Stomach (tissue), 9 donors: ENCODE measurements around the gene DDX5. TPM values are rescaled to one million over a fixed set of nuclear protein-coding genes. Genes with fewer than 3 reads are reported as not detected.
A peak's percentile ranks its signal among the peaks of the same experiment; 100 is the strongest.
"Not testable (repeated sequence)": the region's sequence is repeated elsewhere in the genome, so short reads cannot be mapped to it uniquely, and the experiment has no call there.

ENCODE experiments used
- DNase-seq, 2 donors: peaks; one replicate each; pipeline versions ENCODE4 v3.0.0 to v3.0.0-alpha.2; 2013 to 2019
- H3K27ac ChIP-seq, 5 donors: fragments of 200-600 bp in 4 of 5; sonication (generic) in 4 of 5; one replicate each; pipeline ENCODE4 v1.5.1; 2013 to 2019; ENCODE audit warnings: mild to moderate bottlenecking in 1 of 5, moderate library complexity in 1 of 5
- H3K27me3 ChIP-seq, 3 donors: fragments of 200-600 bp; sonication (generic); one replicate each; pipeline ENCODE4 v1.5.1; 2017 to 2019; ENCODE audit warnings: mixed run types in 1 of 3
- H3K36me3 ChIP-seq, 4 donors: fragments of 200-600 bp; sonication (generic); 1 replicate in 3 of 4; 2 replicates in 1 of 4; pipeline ENCODE4 v1.5.1; 2016 to 2019
- H3K4me1 ChIP-seq, 4 donors: fragments of 200-600 bp; sonication (generic); one replicate each; pipeline ENCODE4 v1.5.1; 2016 to 2019
- H3K4me3 ChIP-seq, 4 donors: fragments of 200-600 bp; sonication (generic) in 3 of 4; one replicate each; pipeline ENCODE4 v1.5.1; 2016 to 2019; ENCODE audit warnings: mild to moderate bottlenecking in 1 of 4
- H3K9me3 ChIP-seq, 4 donors: fragments of 200-600 bp; sonication (generic); one replicate each; pipeline ENCODE4 v1.5.1; 2016 to 2019
- EP300 ChIP-seq: sonication (generic); formaldehyde crosslinking; IDR thresholded peaks from one replicate; pipeline ENCODE4 v1.6.1; 2017; ENCODE audit warnings: antibody characterized with exemption
- POLR2A ChIP-seq, 4 donors: fragments of 450-650 bp; IDR thresholded peaks; one replicate each; pipeline ENCODE4 v1.6.1; 2016; ENCODE audit warnings: antibody characterized with exemption in 4 of 4, control low read depth in 2 of 4, mild to moderate bottlenecking in 1 of 4, moderate library complexity in 1 of 4
- POLR2AphosphoS5 ChIP-seq, 3 donors: sonication (generic); formaldehyde crosslinking; IDR thresholded peaks; one replicate each; pipeline ENCODE4 v1.6.1; 2016; ENCODE audit warnings: antibody characterized with exemption in 3 of 3
- WGBS, 5 donors: extraction: QIAGEN DNeasy Blood & Tissue Kit in 3 of 5; methylation state at CpG; one replicate each; pipeline versions ENCODE4 v1.1.5 to v1.1.7; 2013 to 2018; 5-methylcytosine and 5-hydroxymethylcytosine counted together
- intact Hi-C: fragments of 100-400 bp; cut with DNase I; formaldehyde crosslinking; loops from one replicate; pipeline ENCODE4 v1.15.1; 2023; ENCODE audit warnings: low total_unique reads
- polyA plus RNA-seq, 3 donors: library from polyadenylated mRNA; stranded (reverse); fragments of 200-250 nt; gene quantifications; one replicate each; pipeline ENCODE4 v1.2.3, GENCODE V29; 2013
- total RNA-seq, 5 donors: library from RNA; depleted of rRNA; stranded (reverse); fragments of >200 nt; gene quantifications; one replicate each; pipeline versions ENCODE4 v1.1.0 to v1.2.3, GENCODE V29; 2014 to 2016
- TF ChIP-seq, protein P1 (sequence below), 7 experiments: fragments of 450-650 bp in 4 of 7; fragments of 200-600 bp in 3 of 7; sonication (generic) in 3 of 7; IDR thresholded peaks; one replicate each; pipeline ENCODE4 v1.5.1; 2016 to 2019; ENCODE audit warnings: antibody characterized with exemption in 7 of 7, control low read depth in 2 of 7, mild to moderate bottlenecking in 1 of 7
- donor health status: healthy with polysubstance abuse.
- donor health status: Bipolar disorder and iron deficiency.
- donor health status: healthy.

The DDX5 gene
- total and polyA plus RNA-seq, 8 donors = 208 to 1,284 (median 528) TPM

DNA sequence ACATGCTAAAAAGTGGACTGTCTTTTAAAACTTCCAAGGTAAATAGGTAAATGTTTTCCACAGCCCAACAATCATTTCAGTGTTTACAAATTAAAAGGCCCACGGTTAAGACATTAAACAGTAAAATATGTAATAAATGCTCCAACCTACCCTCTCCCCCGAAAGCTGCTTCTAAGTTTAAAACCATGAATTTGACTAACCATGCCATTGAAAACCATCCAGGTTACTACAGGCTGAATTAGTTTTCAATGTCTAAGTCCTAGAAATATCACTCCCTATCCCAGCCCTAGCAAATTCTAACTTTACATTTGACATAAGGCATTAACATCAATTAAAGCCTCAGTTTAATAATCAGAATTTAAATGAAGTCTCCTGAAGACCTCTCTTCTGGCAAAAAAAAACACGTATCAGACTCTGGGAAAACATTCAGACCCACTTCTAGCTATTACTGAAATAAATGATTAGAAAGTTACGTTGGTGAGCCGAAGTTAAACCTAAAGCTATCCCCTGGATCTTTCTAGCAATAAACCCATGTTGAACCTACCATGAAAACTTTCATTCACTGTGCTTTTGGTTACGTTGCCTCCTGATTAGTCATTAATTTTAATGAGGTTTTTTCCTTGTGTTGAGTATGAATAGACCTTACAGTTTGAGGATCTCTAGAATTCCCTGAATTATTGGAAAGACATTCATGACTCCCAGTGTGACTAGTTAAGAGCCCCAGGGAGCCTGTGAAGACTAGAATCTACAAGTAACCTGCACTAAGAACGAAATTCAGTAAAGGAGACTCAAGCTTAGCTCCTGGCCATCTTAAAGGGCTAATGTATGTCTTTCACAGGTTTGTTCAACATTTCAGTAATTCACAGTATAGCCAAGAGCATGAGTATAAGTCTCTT, 7.5 kb downstream of the DDX5 start:
- Histone ChIP-seq H3K4me3 (peak overlapping the region in 1 of 4 donors; percentile 90), H3K27ac (peak overlapping the region in 3 of 5 donors; percentile 86 to 89 (median 87)), H3K27me3 (no peaks in the 10 kb centered on the region), H3K9me3 (no peaks in the 10 kb centered on the region), H3K4me1 (peaks cover 56 to 95% (median 75%) of the 10 kb centered on the region in 4 donors), H3K36me3 (peaks cover 58 to 62% (median 59%) of the 10 kb centered on the region in 4 donors)
- intact Hi-C loops = no loop called here
- no peak for DNase-seq
- TF ChIP-seq POLR2AphosphoS5 (IDR thresholded peaks at IDR 0.05) (no peak), POLR2A (IDR thresholded peaks at IDR 0.05) (no peak)
- 54 to 64% (median 57%) methylated on average over 7 of the region's 7 CpGs for WGBS, 5 donors

DNA sequence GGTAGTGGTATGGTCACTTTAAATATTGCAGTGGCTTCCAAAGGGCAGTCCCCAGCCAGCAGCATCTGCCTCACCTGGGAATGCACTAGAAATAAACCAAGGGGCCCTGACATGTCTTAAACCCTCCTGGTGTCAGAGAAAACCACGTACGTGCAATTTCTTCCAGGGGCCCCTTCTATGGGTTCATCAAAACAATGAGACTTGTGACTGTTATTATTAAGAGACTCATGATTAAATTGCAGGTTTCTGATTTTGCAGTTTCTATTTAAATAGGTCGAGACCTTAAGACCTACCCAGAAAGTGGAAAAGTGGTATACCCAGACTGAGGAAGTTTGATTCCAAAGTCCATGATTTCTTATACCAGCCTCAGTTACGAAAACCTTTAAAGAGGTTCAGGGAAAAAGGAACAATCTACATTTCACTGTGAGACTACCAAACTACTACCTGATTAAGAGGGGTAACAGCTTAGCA, 8.5 kb downstream of the DDX5 start:
- H3K4me3 ChIP-seq = peak overlapping the region; percentile 74 to 90 (median 79)
- H3K9me3 ChIP-seq = no peaks in the 10 kb centered on the region
- peak overlapping the region; percentile 36 to 89 (median 86) for H3K27ac ChIP-seq
- TF ChIP-seq POLR2AphosphoS5 (IDR thresholded peaks at IDR 0.05) (no peak), EP300 (no peak), POLR2A (IDR thresholded peaks at IDR 0.05) (no peak)
- TF ChIP-seq, protein P1, sequence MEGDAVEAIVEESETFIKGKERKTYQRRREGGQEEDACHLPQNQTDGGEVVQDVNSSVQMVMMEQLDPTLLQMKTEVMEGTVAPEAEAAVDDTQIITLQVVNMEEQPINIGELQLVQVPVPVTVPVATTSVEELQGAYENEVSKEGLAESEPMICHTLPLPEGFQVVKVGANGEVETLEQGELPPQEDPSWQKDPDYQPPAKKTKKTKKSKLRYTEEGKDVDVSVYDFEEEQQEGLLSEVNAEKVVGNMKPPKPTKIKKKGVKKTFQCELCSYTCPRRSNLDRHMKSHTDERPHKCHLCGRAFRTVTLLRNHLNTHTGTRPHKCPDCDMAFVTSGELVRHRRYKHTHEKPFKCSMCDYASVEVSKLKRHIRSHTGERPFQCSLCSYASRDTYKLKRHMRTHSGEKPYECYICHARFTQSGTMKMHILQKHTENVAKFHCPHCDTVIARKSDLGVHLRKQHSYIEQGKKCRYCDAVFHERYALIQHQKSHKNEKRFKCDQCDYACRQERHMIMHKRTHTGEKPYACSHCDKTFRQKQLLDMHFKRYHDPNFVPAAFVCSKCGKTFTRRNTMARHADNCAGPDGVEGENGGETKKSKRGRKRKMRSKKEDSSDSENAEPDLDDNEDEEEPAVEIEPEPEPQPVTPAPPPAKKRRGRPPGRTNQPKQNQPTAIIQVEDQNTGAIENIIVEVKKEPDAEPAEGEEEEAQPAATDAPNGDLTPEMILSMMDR (IDR thresholded peaks at IDR 0.05) = no peak
- peaks cover 47 to 86% (median 66%) of the 10 kb centered on the region in 4 donors for H3K4me1 ChIP-seq
- no peaks in the 10 kb centered on the region for H3K27me3 ChIP-seq
- WGBS, 5 donors = 18 to 26% (median 25%) methylated on average over 4 of the region's 4 CpGs
- intact Hi-C loops = no loop called here
- H3K36me3 ChIP-seq = peaks cover 48 to 60% (median 59%) of the 10 kb centered on the region in 4 donors
- DNase-seq = no peak

DNA sequence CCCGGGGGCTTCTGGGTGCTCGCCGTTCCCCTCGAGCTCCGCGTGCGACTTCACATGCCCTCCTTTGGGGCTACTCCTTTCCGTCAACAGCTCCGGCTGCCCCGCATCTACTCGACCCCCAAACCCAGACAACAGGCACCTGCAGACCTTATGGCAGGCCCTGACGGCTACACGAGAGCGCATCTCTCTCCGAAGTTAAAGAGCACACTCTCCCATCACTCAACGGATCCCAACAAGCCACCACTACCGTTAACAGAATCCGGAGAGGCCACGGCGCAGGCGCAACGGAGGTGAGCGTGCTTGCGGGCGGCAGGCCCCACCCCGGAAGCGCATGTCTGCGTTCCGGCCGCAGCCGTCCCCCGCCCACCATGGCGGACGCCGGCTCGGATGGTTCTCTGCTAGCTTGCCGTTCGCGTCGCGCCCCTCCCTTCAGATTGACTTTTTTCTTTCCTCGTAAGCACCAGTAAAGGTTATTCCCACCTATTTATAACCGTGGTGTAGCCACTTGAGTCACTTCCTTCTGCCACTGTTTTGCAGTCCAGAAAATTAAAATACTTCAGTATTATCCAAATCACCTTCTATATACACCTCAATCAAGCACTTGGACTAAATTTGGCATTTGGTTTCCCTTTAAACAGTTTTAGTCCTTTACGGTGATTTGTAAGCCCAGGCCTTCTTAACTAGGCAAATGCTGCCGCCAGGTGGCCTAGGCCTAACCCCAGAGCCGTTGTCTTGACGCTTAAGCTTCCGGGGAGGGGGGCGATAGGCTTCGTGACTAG, 9.1 kb downstream of the DDX5 start, which contains the start of gene POLG2:
POLG2 (minus strand) TSS at position 269 of the 779 bp plus-strand sequence; CDS start at position 183, 86 bp downstream.
- TF ChIP-seq EP300 (no peak), POLR2AphosphoS5 (IDR thresholded peaks at IDR 0.05) (peak; percentile 77 to 98 (median 87)), POLR2A (IDR thresholded peaks at IDR 0.05) (peak in 1 of 4 donors; percentile 6)
- TF ChIP-seq, protein P1 (IDR thresholded peaks at IDR 0.05) = peak in 5 of 7 experiments; percentile 15 to 49 (median 28)
- Histone ChIP-seq H3K4me3 (peak within 1 kb of the TSS; percentile 74 to 90 (median 79)), H3K27ac (peak within 1 kb of the TSS; percentile 36 to 89 (median 86)), H3K27me3 (no peaks in the 10 kb centered on the region), H3K4me1 (peaks cover 40 to 80% (median 59%) of the 10 kb centered on the region in 4 donors), H3K9me3 (no peaks in the 10 kb centered on the region), H3K36me3 (peaks cover 42 to 58% (median 56%) of the 10 kb centered on the region in 4 donors)
- 0 to 1% (median 0%) methylated on average over 42 to 50 of the region's 50 CpGs for WGBS, 5 donors
- peak; percentile 95 to 98 for DNase-seq
- intact Hi-C loops = no loop called here

DNA sequence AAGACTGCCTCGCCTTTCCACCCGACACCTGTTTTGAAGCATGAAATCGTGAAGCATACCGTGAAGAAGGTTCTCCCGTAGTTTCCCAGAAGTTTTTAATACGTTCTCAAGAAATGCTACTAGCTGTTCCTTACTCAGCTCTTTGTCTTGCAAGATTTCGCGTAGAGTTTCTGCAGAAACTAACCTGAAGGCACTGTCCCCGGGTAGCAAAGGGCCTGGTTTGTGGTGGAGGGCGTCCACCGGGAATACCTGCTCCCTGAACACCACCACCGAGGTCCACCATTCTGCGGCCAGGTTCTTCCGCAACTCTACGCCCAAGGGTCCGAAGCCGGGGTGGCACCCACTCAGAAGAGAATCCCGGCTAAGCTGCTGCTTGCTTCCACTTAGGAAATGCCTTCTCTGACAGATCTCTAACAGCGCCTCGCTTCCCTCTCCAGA, 9.7 kb downstream of the DDX5 start:
- peaks cover 36 to 57% (median 53%) of the 10 kb centered on the region in 4 donors for H3K36me3 ChIP-seq
- H3K27me3 ChIP-seq = no peaks in the 10 kb centered on the region
- TF ChIP-seq, protein P1 (IDR thresholded peaks at IDR 0.05) = no peak
- no peak for TF ChIP-seq POLR2AphosphoS5 (IDR thresholded peaks at IDR 0.05)
- no peak for TF ChIP-seq EP300
- no peak for TF ChIP-seq POLR2A (IDR thresholded peaks at IDR 0.05)
- peak in 1 of 2 donors; percentile 17 for DNase-seq
- intact Hi-C loops = no loop called here
- no peaks in the 10 kb centered on the region for H3K9me3 ChIP-seq
- WGBS, 5 donors = 0 to 1% (median 1%) methylated on average over 20 of the region's 20 CpGs
- peak overlapping the region; percentile 74 to 90 (median 79) for H3K4me3 ChIP-seq
- peak overlapping the region; percentile 36 to 89 (median 86) for H3K27ac ChIP-seq
- H3K4me1 ChIP-seq = peaks cover 35 to 74% (median 54%) of the 10 kb centered on the region in 4 donors

DNA sequence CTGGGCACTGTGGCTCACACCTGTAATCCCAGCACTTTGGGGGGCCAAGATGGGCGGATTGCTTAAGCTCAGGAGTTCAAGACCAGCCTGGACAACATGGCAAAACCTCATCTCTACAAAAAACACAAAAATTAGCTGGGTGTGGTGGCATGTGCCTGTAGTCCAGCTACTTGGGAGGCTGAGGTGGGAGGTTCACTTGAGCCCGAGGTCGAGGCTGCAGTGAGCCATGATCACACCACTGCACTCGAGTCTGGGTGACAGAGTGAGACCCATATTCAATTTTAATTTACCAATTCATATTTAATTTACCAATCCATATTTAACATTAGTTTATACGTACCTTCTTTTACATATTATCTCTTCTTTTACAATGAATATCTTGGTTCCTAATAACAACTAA, 10.8 kb downstream of the DDX5 start:
- Histone ChIP-seq H3K4me1 (peaks cover 34 to 63% (median 48%) of the 10 kb centered on the region in 4 donors), H3K4me3 (peak overlapping the region in 2 of 4 donors; percentile 78 to 90), H3K36me3 (peaks cover 27 to 57% (median 53%) of the 10 kb centered on the region in 4 donors)
- H3K27me3 ChIP-seq, H3K27ac ChIP-seq, intact Hi-C loops, DNase-seq, H3K9me3 ChIP-seq: not testable (repeated sequence)
- WGBS, 5 donors = 86 to 95% (median 90%) methylated on average over 5 of the region's 5 CpGs
